SK-N-DZ (cell line): Measurements from ENCODE around the gene TRIM24.

Experiments used
- DNase-seq: peaks from one replicate; pipeline ENCODE4 v3.0.0-alpha.2; 2015; ENCODE audit warnings: low spot score

The TRIM24 gene

GRCh38 chr7:138575897-138576428, 115.9 kb downstream of the TRIM24 start:
- no peak for DNase-seq

GRCh38 chr7:138579136-138579535, 119.1 kb downstream of the TRIM24 start:
- DNase-seq = no peak

DNA sequence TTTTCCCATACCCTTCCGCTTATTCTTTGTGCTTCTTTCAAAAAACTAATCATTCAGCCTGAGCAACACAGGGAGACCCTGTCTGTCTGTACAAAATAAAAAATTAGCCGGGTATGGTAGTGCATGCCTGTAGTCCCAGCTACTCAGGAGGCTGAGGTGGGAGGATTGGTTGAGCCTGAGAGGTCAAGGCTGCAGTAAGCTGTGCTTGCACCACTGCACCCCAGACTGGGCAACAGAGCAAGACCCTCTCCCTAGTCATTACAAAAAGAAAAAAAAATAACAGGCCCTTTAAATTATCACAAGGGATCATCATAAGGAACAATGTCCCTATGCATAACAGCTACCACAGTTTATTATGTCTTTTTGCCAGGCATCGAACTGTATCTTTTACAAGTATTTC, 119.6 kb downstream of the TRIM24 start:
- DNase-seq = no peak

- DNase-seq = no peak
These were observed 121.0 kb downstream of the TRIM24 start for GRCh38 chr7:138581065-138581464.

- no peak for DNase-seq
These were observed 124.2 kb downstream of the TRIM24 start for GRCh38 chr7:138584283-138584682.

DNA sequence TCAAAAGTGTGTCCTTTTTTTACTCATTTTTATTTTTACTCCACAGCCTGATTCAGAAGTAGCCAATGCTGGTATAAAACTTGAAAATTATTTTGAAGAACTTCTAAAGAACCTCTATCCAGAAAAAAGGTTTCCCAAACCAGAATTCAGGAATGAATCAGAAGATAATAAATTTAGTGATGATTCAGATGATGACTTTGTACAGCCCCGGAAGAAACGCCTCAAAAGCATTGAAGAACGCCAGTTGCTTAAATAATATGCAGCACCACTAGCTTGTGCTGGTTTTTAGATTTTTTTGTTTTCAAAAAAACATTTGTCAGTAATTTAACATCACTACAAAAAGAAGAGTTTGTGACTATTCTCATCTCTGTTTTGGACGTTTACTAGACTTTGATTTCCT, 124.6 kb downstream of the TRIM24 start:
- no peak for DNase-seq

- no peak for DNase-seq
These were observed 125.4 kb downstream of the TRIM24 start for GRCh38 chr7:138585283-138585993.

DNA sequence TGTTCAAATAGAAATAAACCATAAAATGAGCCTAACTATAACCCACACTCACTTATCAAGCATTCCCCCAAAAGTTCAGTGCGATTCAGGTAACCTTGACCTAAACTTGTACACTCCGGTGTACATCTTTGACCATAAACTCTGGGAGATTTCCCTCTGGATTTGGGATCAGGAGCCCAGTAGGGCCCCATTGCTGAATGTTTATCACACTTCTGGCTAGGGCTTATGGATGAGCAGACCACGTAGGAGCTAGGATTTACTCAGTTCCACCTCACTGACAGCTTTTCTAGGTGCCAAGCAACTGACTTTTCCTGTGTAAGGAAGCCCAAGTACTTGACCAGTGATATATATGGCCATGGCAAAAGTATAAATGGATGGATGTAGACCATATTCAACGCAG, 127.4 kb downstream of the TRIM24 start:
- no peak for DNase-seq

GRCh38 chr7:138588986-138589385, 128.9 kb downstream of the TRIM24 start:
- DNase-seq = no peak

DNA sequence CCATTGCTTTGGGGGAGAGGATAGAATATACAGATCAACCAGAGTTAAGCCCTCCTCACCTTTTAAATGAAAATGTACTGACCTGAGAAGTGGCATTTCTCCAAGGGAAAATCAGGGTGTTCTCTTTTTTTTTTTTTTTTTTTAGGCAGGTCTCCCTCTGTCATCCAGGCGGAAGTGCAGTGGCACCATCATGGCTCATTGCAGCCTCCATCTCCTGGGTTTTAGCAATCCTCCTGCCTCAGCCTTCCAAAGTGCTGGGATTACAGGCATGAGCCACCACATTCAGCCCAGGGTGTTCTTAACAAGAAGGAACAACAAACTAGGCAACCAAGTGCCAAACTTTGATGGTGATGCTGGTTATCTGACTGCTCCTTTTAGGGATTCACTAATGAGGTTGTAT, 130.1 kb downstream of the TRIM24 start:
- DNase-seq = no peak

DNA sequence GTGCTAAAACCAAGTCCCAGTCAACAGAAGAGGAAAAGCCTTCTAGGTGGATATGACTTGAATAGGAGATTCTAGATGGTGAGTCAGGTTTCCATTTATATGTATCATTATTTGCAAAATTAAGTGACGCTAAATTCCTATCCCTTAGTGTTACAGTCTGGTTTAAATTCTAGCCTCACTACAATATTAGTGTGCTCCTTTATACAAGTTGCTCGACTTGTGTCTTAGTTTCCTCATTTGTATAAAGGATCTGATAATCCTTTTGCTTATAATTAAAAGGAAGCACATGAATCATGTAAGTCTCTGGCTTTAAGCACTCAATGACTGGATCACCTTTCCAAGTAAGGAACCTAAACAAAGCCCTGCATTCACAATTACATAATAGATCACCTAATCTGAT, 135.4 kb downstream of the TRIM24 start:
- DNase-seq = no peak

DNA sequence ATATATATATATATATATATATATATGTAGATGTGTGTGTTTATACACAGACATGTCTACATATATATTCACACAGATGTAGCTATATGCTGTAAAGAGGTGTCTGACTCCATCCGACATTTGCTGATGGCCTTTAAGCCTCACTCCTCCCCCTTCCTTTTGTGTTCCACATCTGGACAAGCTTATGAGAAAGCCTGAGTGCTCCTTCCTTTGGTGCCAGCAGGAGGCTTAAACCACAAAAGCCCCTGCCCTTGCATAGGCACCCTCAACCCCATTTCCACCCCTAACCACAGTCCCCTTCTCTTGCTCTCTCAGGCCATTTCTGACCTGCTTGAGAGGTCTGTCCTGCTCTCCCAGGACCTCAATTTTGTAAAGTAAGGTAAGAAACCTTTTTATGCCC, 142.4 kb downstream of the TRIM24 start:
- no peak for DNase-seq

GRCh38 chr7:138603549-138604318, 143.7 kb downstream of the TRIM24 start:
- DNase-seq = no peak

DNA sequence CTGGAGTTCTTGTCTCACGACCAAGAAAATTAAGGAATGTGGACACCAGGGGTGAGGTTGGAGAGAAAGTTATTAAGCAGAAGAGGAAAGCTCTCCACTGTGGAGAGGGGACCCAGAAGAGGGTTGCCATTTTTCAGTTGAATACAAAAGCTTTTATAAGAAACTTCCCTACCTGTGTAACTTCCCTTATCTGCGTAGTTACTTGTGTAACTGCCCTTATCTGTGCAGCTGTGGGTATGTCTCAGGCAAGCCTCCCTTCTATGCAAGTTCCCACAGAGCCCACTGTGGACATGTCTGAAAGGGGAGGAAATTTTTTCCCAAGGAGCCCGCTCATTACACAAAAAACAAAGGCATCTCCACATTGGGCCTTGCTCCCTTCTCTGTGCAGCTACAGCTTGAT, 146.2 kb downstream of the TRIM24 start:
- DNase-seq = no peak

DNA sequence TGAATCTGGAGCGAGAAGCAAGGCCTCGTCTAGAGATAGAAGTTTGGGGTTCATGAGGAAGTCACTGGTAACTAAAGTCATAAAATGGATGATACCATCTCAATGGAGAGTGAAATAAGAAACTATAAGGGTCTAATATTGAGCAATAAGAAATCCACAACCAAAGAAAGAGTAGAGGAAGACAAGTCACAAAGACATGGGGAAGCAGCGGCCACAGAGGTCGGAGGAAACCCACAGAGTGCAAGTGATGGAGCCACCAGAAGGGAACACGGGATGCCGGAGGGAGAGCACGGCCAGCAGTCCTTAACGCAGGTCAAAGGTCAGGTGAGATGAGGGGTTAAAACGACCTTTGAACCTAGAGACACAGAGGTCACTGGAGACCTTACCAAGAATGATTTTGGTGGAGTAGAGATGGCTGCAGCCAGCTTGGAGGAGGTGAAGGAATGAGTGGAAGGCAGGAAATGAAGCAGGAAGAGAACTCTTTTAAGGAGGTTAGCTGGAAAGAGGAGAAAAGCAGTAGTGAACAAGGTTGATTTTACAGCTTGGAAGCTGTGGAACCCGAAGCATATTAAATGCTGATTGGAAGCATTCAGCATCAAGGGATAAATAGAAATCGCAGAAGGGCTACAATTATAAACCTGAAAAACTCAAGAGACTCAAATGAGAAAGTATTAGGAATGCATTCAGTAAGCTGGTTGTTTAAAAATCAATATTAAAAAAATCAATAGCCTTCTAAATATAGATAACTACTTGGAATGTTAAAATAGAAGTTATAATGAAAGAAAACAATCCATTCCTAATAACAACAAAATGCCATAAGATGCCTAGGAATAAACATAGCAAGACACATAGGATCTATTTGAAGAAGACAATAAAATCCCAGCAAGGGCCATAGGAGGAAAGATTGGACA, 147.4 kb downstream of the TRIM24 start:
- no peak for DNase-seq

- DNase-seq = peak; percentile 22
These were observed 148.2 kb downstream of the TRIM24 start for GRCh38 chr7:138608275-138608674.

- DNase-seq = no peak
These were observed 150.7 kb downstream of the TRIM24 start for GRCh38 chr7:138610671-138611170.

DNA sequence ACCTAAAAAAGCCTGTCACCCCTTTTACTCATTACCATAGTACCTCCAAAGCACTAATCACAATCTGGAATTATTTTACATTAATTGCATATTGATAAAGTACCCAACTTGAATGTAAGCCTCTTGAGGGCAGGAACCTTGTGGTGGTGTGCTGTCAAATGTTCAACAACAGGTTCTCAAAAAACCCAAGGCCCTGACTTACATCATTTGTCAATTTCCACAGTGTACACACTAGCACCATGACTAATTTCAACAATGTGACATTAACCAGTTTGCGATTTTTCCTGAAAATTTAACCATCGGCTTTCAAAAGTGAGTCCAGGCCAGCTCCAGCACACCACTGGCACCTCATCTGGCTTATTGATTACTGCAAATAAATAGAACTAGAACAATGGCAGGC, 153.6 kb downstream of the TRIM24 start:
- no peak for DNase-seq

- no peak for DNase-seq
These were observed 156.0 kb downstream of the TRIM24 start for GRCh38 chr7:138616085-138616484.

DNA sequence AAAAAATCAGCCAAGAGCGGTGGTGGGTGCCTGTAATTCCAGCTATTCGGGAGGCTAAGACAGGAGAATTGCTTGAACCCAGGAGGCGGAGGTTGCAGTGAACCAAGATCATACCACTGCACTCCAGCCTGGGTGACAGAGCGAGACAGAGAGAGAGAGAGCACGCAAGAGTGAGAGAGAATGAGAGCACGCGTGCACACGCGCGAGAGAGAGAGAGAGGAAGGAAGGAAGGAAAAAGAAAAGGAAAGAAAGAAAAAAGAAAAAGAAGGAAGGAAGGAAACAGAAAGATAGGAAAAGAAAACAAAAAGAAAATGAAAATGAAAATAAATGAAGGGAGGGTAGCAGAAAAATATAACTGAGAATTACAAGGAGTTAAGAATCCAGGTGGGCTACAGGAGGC, 158.4 kb downstream of the TRIM24 start:
- DNase-seq = no peak

GRCh38 chr7:138618933-138619332, 158.9 kb downstream of the TRIM24 start:
- no peak for DNase-seq

- DNase-seq = no peak
These were observed 162.8 kb downstream of the TRIM24 start for GRCh38 chr7:138622841-138623240.
